ENCODE data around the gene USP15.

DNA sequence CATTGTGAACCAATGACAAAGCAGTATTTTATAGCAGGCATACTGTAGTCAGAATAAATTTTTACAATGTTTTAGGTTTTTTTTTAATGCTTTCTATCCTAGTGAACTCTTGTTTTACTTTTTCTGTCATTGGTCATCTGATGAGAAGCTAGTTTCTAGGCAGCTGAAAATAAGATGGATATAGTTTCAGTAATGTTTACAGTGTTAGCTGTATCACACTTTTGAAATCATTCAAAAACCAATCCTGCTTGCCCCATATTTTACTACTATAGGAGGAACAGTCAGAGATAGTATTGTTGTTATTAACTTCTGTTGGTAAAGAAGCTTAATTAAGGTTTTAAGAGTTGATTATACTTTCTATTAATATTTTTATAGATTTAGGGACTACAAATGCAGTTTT, 24.5 kb downstream of the USP15 start:
- TF ChIP-seq, protein P1, sequence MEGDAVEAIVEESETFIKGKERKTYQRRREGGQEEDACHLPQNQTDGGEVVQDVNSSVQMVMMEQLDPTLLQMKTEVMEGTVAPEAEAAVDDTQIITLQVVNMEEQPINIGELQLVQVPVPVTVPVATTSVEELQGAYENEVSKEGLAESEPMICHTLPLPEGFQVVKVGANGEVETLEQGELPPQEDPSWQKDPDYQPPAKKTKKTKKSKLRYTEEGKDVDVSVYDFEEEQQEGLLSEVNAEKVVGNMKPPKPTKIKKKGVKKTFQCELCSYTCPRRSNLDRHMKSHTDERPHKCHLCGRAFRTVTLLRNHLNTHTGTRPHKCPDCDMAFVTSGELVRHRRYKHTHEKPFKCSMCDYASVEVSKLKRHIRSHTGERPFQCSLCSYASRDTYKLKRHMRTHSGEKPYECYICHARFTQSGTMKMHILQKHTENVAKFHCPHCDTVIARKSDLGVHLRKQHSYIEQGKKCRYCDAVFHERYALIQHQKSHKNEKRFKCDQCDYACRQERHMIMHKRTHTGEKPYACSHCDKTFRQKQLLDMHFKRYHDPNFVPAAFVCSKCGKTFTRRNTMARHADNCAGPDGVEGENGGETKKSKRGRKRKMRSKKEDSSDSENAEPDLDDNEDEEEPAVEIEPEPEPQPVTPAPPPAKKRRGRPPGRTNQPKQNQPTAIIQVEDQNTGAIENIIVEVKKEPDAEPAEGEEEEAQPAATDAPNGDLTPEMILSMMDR (IDR thresholded peaks at IDR 0.05; ENCODE audit: borderline replicate concordance, extremely low read depth, low read length, poor library complexity, severe bottlenecking): no peak
- TF ChIP-seq EZH2 (IDR thresholded peaks at IDR 0.05; ENCODE audit: borderline replicate concordance, low read depth, low read length, severe bottlenecking): no peak

Measured in DND-41 (cell line).